HEK293 (cell line): ENCODE data around the gene B4GALT6.

Experiments used
- CTCF ChIA-PET: fragments of 350-600 bp; formaldehyde crosslinking; extraction: SDS; loops from one replicate; lab custom pipeline; 2021; ENCODE audit warnings: antibody characterized with exemption; lab: Yijun Ruan, JAX
- POLR2A ChIA-PET: fragments of 300-600 bp; formaldehyde crosslinking; extraction: SDS; loops from one replicate; lab custom pipeline; 2020; ENCODE audit warnings: antibody characterized with exemption, inconsistent platforms; lab: Yijun Ruan, JAX
- H3K27ac ChIP-seq: fragments of 200-500 bp; sonication (Bioruptor generic); 2 replicates; pipeline ENCODE4 v1.5.1; 2014; ENCODE audit warnings: low read depth, low read length, control low read depth, inconsistent platforms; ENCODE audit errors: extremely low read depth
- H3K36me3 ChIP-seq, 2 experiments: fragments of 200-500 bp in 1 of 2; sonication (Bioruptor generic) in 1 of 2; 1 replicate in 1 of 2; 2 replicates in 1 of 2; pipeline ENCODE4 v1.5.1; 2014 to 2017; ENCODE audit warnings: inconsistent platforms in 2 of 2, low read length in 2 of 2; ENCODE audit not compliant: control insufficient read depth in 2 of 2, insufficient read depth in 1 of 2
- H3K4me1 ChIP-seq: fragments of 200-500 bp; sonication (Bioruptor generic); 2 replicates; pipeline ENCODE4 v1.5.1; 2014; ENCODE audit warnings: mild to moderate bottlenecking, low read length, inconsistent platforms; ENCODE audit not compliant: control insufficient read depth, insufficient read depth
- H3K4me3 ChIP-seq: 2 replicates; pipeline ENCODE4 v1.5.1; 2011; ENCODE audit warnings: low read depth, mild to moderate bottlenecking, control low read depth, low read length, moderate library complexity
- H3K9me3 ChIP-seq: fragments of 200-500 bp; sonication (Bioruptor generic); 2 replicates; pipeline ENCODE4 v1.5.1; 2014; ENCODE audit warnings: low read depth, low read length, inconsistent platforms; ENCODE audit not compliant: control insufficient read depth, insufficient read depth
- BCL11B ChIP-seq: fragments of 450-650 bp; formaldehyde crosslinking; IDR thresholded peaks from 2 replicates; pipeline ENCODE4 v1.5.1; 2016; ENCODE audit warnings: low read depth, missing biosample characterization, missing genetic modification characterization
- GLI4 ChIP-seq: fragments of 450-650 bp; formaldehyde crosslinking; IDR thresholded peaks from 2 replicates; pipeline ENCODE4 v1.5.1; 2016; ENCODE audit warnings: missing biosample characterization, missing genetic modification characterization
- HOXC10 ChIP-seq: sonication (generic); formaldehyde crosslinking; IDR thresholded peaks from 2 replicates; pipeline ENCODE4 v1.8.1; 2023; ENCODE audit warnings: mild to moderate bottlenecking, missing genetic modification reagents
- KLF10 ChIP-seq: fragments of 450-650 bp; IDR thresholded peaks from 2 replicates; pipeline ENCODE4 v1.5.1; 2018; ENCODE audit warnings: missing biosample characterization, mild to moderate bottlenecking, missing genetic modification characterization
- KLF16 ChIP-seq: fragments of 450-650 bp; formaldehyde crosslinking; IDR thresholded peaks from 2 replicates; pipeline ENCODE4 v1.5.1; 2017; ENCODE audit warnings: missing biosample characterization, missing genetic modification characterization
- PRDM1 ChIP-seq: fragments of 450-650 bp; formaldehyde crosslinking; IDR thresholded peaks from 2 replicates; pipeline ENCODE4; 2016; ENCODE audit warnings: missing biosample characterization, missing genetic modification characterization
- SALL2 ChIP-seq: fragments of 450-650 bp; formaldehyde crosslinking; IDR thresholded peaks from 2 replicates; pipeline ENCODE4 v1.5.0; 2017; ENCODE audit warnings: missing biosample characterization, mild to moderate bottlenecking, missing genetic modification characterization, borderline replicate concordance
- SETDB1 ChIP-seq: IDR thresholded peaks from one replicate; pipeline ENCODE4 v1.6.1; 2017; ENCODE audit warnings: mild to moderate bottlenecking, low read length, moderate library complexity, mixed read lengths; ENCODE audit not compliant: insufficient read length
- TCF7L2 ChIP-seq: IDR thresholded peaks from 2 replicates; pipeline ENCODE4 v1.6.1; 2011; ENCODE audit warnings: low read depth, mild to moderate bottlenecking, inconsistent platforms, low read length, moderate library complexity, borderline replicate concordance
- ZBTB48 ChIP-seq: fragments of 450-650 bp; formaldehyde crosslinking; IDR thresholded peaks from 2 replicates; pipeline ENCODE4 v1.5.1; 2016; ENCODE audit warnings: missing biosample characterization, missing genetic modification characterization
- ZNF155 ChIP-seq: fragments of 450-650 bp; formaldehyde crosslinking; IDR thresholded peaks from 2 replicates; pipeline ENCODE4 v1.5.1; 2016; ENCODE audit warnings: missing biosample characterization, missing genetic modification characterization
- ZNF239 ChIP-seq: fragments of 450-650 bp; formaldehyde crosslinking; IDR thresholded peaks from 2 replicates; pipeline ENCODE4 v1.5.1; 2016; ENCODE audit warnings: missing biosample characterization, missing genetic modification characterization
- ZNF248 ChIP-seq: fragments of 450-650 bp; formaldehyde crosslinking; IDR thresholded peaks from 2 replicates; pipeline ENCODE4 v1.5.1; 2017; ENCODE audit warnings: missing biosample characterization, missing genetic modification characterization
- ZNF266 ChIP-seq: fragments of 450-650 bp; formaldehyde crosslinking; IDR thresholded peaks from 2 replicates; pipeline ENCODE4 v1.5.1; 2016; ENCODE audit warnings: missing biosample characterization, missing genetic modification characterization, low read depth
- ZNF341 ChIP-seq: fragments of 450-650 bp; formaldehyde crosslinking; IDR thresholded peaks from 2 replicates; pipeline ENCODE4; 2016; ENCODE audit warnings: low read depth, missing biosample characterization, missing genetic modification characterization
- ZNF366 ChIP-seq: fragments of 450-650 bp; formaldehyde crosslinking; conservative IDR thresholded peaks from 2 replicates; pipeline ENCODE4 v1.5.1; 2016; ENCODE audit warnings: missing biosample characterization, missing genetic modification characterization
- ZNF558 ChIP-seq: fragments of 450-650 bp; formaldehyde crosslinking; IDR thresholded peaks from 2 replicates; pipeline ENCODE4 v1.5.1; 2016; ENCODE audit warnings: missing biosample characterization, missing genetic modification characterization
- ZNF585B ChIP-seq: fragments of 450-650 bp; formaldehyde crosslinking; IDR thresholded peaks from 2 replicates; pipeline ENCODE4 v1.5.1; 2016; ENCODE audit warnings: missing biosample characterization, missing genetic modification characterization
- ZNF626 ChIP-seq: fragments of 450-650 bp; sonication (Bioruptor Pico); formaldehyde crosslinking; IDR thresholded peaks from 2 replicates; pipeline ENCODE4 v1.5.1; 2018; ENCODE audit warnings: missing biosample characterization, missing genetic modification characterization, inconsistent platforms
- TF ChIP-seq, protein P1 (sequence below): fragments of 450-650 bp; formaldehyde crosslinking; IDR thresholded peaks from 2 replicates; pipeline ENCODE4 v1.5.1; 2016; ENCODE audit warnings: missing biosample characterization, missing genetic modification characterization, borderline replicate concordance
- TF ChIP-seq, protein P2 (sequence below): fragments of 450-650 bp; formaldehyde crosslinking; IDR thresholded peaks from 2 replicates; pipeline ENCODE4 v1.5.1; 2016; ENCODE audit warnings: missing biosample characterization, missing genetic modification characterization
- TF ChIP-seq, protein P3 (sequence below): fragments of 450-650 bp; formaldehyde crosslinking; IDR thresholded peaks from 2 replicates; pipeline ENCODE4 v1.5.1; 2016; ENCODE audit warnings: missing biosample characterization, missing genetic modification characterization

The B4GALT6 gene

DNA sequence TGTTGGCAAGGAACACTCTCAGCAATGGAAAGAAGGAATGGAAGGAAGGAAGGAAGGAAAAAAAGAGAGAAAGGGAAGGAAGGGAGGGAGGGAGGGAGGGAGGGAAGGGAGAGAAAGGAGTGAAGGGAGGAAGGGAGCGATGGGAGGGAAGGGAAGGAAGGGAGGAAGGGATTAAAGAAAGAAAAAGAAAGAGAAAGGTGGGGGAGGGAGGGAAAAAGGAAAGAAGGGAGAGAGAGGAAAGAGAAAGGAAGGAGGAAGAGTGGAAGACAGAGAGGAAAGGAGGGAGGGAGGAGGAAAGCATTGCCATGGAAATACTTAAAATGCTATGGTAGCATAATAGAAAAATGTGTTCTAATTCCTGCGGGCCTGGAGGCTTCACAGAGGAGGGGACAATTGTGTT lies 70.3 kb downstream of the B4GALT6 start:
- CTCF ChIA-PET: no interaction called here
- Histone ChIP-seq H3K27ac (no peak overlapping the region), H3K4me3 (no peak overlapping the region), H3K9me3 (no peaks in the 10 kb centered on the region)
- TF ChIP-seq ZBTB48 (tag by site-specific recombination) (no peak), ZNF366 (tag by site-specific recombination) (peak; percentile 34), PRDM1 (tag by site-specific recombination) (peak; percentile 94)
- TF ChIP-seq, all 188 proteins: peak for 2
- POLR2A ChIA-PET: interaction anchor here (0.6 kb wide), 1 partner anchor 98 kb away, joined by 10 read pairs; no protein-coding TSS in a partner anchor
- H3K4me1 ChIP-seq: no peaks in the 10 kb centered on the region
- H3K36me3 ChIP-seq: no peaks in the 10 kb centered on the region

DNA sequence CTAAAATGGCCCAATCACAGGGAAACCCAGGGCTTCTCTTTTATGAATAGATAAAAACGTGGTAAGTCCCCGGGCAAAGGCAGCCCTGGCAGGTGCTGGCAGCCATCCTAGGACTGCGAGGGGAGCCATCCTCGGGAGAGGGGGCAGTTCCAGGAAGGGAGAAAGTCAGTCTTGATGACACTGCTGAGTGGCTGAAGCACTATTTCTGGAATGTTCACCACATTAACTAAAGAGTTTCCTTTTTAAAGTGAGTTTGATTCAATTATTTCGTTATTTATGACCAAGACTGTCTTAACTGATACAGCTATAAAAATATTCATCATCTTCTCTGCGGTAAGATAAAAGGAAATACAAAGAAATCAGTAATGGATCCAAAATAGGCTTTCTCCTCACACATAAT lies 72.3 kb downstream of the B4GALT6 start:
- CTCF ChIA-PET: interaction anchor here (0.6 to 2.6 kb wide), 2 partner anchors 48 to 85 kb away, joined by 3 to 9 read pairs; no protein-coding TSS in a partner anchor
- POLR2A ChIA-PET: no interaction called here

More for the DNA sequence above, 72.3 kb downstream of the B4GALT6 start:
- Histone ChIP-seq H3K9me3 (no peaks in the 10 kb centered on the region), H3K4me1 (no peaks in the 10 kb centered on the region), H3K36me3 (no peaks in the 10 kb centered on the region), H3K4me3 (no peak overlapping the region), H3K27ac (no peak overlapping the region)
- TF ChIP-seq BCL11B (tag by site-specific recombination) (no peak), ZNF155 (tag by site-specific recombination) (no peak), HOXC10 (CRISPR knock-in tag) (no peak), ZNF558 (tag by site-specific recombination) (no peak), TCF7L2 (no peak), KLF10 (tag by site-specific recombination) (no peak), SETDB1 (no peak), SALL2 (tag by site-specific recombination) (no peak), ZNF266 (tag by site-specific recombination) (no peak), ZNF248 (tag by site-specific recombination) (no peak), ZNF341 (tag by site-specific recombination) (no peak), KLF16 (tag by site-specific recombination) (no peak), GLI4 (tag by site-specific recombination) (no peak), ZNF585B (no peak), ZNF626 (tag by site-specific recombination) (no peak), ZNF239 (tag by site-specific recombination) (no peak)
- TF ChIP-seq, protein P1, sequence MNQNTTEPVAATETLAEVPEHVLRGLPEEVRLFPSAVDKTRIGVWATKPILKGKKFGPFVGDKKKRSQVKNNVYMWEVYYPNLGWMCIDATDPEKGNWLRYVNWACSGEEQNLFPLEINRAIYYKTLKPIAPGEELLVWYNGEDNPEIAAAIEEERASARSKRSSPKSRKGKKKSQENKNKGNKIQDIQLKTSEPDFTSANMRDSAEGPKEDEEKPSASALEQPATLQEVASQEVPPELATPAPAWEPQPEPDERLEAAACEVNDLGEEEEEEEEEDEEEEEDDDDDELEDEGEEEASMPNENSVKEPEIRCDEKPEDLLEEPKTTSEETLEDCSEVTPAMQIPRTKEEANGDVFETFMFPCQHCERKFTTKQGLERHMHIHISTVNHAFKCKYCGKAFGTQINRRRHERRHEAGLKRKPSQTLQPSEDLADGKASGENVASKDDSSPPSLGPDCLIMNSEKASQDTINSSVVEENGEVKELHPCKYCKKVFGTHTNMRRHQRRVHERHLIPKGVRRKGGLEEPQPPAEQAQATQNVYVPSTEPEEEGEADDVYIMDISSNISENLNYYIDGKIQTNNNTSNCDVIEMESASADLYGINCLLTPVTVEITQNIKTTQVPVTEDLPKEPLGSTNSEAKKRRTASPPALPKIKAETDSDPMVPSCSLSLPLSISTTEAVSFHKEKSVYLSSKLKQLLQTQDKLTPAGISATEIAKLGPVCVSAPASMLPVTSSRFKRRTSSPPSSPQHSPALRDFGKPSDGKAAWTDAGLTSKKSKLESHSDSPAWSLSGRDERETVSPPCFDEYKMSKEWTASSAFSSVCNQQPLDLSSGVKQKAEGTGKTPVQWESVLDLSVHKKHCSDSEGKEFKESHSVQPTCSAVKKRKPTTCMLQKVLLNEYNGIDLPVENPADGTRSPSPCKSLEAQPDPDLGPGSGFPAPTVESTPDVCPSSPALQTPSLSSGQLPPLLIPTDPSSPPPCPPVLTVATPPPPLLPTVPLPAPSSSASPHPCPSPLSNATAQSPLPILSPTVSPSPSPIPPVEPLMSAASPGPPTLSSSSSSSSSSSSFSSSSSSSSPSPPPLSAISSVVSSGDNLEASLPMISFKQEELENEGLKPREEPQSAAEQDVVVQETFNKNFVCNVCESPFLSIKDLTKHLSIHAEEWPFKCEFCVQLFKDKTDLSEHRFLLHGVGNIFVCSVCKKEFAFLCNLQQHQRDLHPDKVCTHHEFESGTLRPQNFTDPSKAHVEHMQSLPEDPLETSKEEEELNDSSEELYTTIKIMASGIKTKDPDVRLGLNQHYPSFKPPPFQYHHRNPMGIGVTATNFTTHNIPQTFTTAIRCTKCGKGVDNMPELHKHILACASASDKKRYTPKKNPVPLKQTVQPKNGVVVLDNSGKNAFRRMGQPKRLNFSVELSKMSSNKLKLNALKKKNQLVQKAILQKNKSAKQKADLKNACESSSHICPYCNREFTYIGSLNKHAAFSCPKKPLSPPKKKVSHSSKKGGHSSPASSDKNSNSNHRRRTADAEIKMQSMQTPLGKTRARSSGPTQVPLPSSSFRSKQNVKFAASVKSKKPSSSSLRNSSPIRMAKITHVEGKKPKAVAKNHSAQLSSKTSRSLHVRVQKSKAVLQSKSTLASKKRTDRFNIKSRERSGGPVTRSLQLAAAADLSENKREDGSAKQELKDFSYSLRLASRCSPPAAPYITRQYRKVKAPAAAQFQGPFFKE (tag by site-specific recombination): no peak
- TF ChIP-seq, protein P2, sequence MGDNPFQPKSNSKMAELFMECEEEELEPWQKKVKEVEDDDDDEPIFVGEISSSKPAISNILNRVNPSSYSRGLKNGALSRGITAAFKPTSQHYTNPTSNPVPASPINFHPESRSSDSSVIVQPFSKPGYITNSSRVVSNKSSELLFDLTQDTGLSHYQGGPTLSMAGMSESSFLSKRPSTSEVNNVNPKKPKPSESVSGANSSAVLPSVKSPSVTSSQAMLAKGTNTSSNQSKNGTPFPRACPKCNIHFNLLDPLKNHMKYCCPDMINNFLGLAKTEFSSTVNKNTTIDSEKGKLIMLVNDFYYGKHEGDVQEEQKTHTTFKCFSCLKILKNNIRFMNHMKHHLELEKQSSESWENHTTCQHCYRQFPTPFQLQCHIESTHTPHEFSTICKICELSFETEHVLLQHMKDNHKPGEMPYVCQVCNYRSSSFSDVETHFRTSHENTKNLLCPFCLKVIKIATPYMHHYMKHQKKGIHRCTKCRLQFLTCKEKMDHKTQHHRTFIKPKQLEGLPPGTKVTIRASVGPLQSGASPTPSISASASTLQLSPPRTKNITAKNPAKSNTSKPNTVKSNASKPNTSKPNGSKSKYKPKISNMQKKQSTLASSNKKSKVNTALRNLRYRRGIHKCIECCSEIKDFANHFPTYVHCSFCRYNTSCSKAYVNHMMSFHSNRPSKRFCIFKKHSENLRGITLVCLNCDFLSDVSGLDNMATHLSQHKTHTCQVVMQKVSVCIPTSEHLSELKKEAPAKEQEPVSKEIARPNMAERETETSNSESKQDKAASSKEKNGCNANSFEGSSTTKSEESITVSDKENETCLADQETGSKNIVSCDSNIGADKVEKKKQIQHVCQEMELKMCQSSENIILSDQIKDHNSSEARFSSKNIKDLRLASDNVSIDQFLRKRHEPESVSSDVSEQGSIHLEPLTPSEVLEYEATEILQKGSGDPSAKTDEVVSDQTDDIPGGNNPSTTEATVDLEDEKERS: no peak
- TF ChIP-seq, protein P3, sequence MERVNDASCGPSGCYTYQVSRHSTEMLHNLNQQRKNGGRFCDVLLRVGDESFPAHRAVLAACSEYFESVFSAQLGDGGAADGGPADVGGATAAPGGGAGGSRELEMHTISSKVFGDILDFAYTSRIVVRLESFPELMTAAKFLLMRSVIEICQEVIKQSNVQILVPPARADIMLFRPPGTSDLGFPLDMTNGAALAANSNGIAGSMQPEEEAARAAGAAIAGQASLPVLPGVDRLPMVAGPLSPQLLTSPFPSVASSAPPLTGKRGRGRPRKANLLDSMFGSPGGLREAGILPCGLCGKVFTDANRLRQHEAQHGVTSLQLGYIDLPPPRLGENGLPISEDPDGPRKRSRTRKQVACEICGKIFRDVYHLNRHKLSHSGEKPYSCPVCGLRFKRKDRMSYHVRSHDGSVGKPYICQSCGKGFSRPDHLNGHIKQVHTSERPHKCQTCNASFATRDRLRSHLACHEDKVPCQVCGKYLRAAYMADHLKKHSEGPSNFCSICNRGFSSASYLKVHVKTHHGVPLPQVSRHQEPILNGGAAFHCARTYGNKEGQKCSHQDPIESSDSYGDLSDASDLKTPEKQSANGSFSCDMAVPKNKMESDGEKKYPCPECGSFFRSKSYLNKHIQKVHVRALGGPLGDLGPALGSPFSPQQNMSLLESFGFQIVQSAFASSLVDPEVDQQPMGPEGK (tag by site-specific recombination): no peak
